HG03280 (cell line): Measurements from ENCODE around the gene MARS2.
A peak's percentile ranks its signal among the peaks of the same experiment; 100 is the strongest.
"Not testable (repeated sequence)": the region's sequence is repeated elsewhere in the genome, so short reads cannot be mapped to it uniquely, and the experiment has no call there.

ENCODE experiments used
- ATAC-seq: cut with Tn5 transposase; IDR thresholded peaks from one replicate; pipeline ENCODE4 v1.9.1; 2021; ENCODE audit warnings: mild to moderate bottlenecking, moderate library complexity; ENCODE audit not compliant: unreplicated experiment

Gene MARS2

DNA sequence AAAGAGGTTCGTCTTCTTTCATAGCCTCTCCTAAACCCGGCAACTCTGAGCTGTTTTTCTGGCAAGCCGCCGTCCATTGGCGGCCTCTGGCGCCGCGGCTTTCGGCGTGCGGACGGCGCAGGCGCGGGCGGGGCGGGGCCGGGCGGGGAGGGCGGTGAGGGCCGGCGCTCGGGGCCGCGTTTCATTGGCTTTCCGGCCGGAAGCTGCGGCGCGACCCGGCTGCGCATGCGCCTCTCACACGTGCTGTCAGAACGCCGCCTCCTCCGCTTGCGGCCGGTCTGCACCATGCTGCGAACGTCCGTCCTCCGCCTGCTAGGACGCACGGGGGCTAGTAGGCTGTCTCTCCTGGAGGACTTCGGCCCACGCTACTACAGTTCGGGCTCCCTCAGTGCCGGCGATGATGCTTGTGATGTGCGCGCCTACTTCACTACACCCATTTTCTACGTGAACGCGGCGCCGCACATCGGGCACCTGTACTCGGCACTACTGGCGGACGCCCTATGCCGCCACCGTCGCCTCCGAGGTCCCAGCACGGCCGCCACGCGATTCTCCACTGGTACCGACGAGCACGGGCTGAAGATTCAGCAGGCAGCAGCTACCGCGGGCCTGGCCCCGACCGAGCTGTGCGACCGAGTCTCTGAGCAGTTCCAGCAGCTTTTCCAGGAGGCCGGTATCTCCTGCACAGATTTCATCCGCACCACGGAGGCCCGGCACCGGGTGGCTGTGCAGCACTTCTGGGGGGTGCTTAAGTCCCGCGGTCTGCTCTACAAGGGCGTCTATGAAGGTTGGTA lies at the start of gene MARS2:
Gene MARS2, plus strand, starts transcription at position 249 of the 791 bp plus-strand sequence. Its CDS starts 37 bp downstream, at position 286.
- ATAC-seq, result peak; percentile 82

DNA sequence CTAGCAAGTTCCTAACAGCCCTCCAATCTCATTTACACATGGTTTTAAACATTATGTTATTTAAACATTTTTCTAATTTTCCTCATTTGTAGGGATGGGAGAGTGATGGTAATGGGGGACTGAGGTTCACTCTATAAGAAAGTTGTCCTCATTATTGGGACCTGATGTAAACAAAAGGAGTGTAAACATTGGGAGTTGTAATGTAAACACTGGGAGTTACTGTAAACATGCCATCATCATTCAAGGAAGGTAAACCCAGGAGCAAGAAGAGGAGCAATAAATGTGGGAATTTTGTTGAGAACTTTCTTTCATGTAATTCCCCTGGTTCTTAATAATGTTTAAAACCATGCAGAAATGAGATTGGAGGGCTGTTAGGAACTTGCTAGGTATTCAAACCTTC lies 47.6 kb upstream of the MARS2 start:
- ATAC-seq, result no peak

DNA sequence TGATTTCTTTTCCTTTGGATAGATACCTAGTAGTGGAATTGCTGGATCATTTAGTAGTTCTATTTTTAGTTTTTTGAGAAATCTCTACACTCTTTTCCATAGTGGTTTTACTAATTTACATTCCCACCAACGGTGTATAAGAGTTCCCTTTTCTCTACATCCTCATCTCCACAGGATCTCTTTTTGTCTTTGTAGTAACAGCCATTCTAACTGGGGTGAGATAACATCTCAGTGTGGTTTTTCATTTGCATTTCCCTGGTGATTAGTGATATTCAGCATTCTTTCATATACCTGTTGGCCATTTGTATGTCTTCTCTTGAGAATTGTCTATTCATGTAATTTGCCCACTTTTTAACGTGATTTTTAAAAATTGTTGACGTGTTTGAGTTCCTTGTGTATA lies 43.5 kb upstream of the MARS2 start:
- ATAC-seq, result no peak

DNA sequence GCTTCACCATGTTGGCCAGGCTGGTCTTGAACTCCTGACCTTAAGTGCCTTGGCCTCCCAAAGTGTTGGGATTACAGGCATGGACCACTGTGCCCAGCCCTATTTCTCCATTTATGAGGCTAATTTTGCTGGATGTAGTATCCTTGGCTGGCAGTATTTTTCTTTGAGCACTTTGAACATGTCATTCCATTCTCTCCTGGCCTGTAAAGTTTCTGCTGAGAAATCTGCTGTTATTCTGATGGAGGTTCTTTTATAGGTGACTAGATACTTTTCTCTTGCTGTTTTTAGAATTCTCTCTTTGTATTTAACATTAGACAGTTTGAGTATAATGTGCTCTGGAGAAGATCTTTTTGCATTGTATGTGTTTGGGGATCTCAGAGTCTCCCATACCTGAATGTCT lies 38.9 kb upstream of the MARS2 start:
- no peak for ATAC-seq

DNA sequence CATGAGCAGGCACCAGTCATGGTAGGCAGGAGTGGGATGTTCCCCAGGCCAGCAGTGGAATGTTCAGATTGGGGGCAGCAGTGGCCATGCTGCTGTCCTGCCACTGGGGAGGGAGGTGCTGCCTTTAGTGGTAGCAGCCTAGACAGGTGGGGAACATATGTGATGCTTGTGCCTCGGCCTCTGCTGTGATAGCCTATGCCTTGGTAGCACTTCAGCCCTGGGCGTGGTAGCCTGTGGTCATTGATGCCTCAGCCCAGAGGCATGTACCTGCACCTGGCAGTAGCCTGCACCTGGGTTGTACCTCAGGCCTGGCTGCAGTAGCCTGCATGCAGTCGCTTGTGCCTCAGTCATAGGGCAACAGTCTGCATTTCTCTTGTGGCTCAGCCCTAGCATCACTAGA lies 36.9 kb upstream of the MARS2 start:
- ATAC-seq, result no peak

DNA sequence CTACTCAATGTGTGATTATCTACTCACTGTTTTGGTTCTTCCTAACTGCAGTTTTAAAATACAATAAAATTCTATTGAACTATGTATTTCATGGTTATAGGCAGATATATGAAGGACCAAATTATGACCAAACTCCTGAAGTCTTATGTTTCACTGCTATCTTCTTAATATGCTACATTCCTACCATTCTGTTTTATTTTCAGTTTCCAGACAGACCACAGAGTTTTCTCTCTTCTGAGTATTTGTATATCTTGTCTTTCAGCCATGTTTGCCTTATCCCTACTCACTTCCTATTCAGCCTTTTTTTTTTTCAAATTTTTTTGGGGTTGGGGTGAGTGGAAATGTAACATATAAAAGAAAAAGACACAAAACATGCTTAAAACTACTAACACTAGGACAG lies 36.1 kb upstream of the MARS2 start:
- no peak for ATAC-seq

DNA sequence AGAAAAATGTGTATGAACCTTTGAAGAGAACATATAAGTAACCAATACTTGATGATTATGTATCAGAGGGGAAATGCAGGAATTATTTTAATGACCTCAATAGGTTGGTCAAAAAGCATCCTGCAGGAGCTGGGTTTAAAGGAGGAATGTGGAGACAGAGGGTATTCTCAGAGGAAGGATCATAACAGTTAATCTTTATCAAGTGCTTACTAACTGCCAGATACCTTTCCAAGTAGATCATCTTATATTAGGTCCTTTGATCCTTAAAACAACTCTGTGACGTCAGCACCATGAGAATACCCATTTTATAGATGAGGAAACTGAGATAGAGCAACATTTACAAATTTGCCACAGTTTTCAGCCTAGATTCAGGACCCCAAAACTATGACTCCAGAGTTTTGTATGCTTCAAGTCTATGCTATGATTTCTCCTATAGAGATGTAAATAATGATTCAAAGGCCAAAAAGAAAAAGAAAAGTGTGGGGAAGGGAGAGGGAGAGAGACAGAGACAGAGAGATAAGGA lies 32.7 kb upstream of the MARS2 start:
- no peak for ATAC-seq

DNA sequence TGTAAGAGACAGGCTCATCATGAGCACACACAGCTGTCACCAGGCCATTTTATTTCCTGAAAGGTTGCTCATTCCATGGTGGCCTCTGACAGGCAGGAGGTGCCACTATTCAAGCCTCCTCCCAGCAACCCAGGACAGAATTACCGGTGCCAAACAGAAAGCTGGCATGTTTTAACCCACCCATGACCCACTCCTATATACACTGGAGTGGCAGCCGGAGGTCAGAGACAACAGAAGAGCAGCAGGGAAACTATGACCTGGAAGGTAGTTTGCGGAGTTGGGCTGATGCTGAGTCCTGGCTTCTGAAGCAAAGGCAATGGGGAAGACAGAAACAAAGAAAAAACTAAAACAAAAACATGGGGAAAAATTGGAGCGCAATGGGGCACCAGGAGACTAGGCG lies 32.1 kb upstream of the MARS2 start:
- no peak for ATAC-seq

DNA sequence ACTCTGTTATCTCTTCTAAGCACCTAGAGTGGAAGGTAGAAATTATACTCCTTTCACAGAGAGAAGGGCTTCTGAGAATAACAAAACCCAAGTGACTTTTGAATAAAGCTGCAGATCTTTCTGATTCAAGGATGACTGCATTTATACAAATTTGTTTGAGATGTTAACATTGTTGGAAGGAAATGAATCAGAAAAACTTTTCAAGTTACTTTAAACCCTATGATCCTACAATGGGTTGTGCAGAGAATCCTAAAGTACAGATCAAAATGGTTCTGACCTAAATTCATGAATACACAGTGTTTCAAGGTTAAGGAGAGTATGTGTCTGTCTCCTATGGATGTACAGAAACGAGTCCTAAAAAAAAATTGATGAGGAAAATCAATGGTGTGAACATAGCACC lies 31.6 kb upstream of the MARS2 start:
- no peak for ATAC-seq

DNA sequence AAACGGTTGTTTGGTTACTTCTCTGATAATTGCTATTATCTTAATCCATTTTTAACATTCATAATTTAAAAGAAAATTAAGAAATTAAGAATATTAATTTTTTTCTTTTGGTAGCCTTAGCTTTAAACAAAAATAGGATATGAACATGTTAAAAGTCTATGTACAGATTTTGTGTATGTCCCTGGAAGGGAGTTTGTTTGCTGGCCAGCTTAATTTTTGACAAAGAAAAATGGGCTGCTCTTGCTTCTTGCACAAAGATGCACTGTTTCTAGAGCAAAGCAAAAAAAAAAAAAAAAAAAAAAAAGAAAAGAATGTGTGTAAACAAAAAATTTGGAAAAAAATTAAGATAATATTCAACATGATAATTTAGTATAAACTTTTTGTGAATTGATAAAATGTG lies 31.1 kb upstream of the MARS2 start:
- no peak for ATAC-seq

DNA sequence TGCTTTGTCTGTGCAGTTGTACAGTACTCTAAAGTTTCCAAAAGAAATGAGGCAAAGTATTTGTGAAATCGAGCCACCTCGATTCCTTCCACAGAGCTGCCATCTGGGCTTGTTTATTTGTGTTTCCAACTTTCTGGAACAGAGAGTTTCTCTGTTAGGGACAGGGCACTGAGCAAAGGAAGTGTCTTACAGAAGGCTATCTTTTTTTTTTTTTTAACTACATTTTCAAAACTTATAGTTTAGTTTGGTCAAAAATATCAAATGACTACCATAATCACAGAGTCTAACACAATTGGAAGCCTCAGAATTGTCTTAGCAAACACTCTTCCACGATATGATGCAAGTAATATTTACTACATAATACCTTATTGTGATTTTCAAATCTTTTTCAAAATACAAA lies 30.6 kb upstream of the MARS2 start:
- no peak for ATAC-seq

DNA sequence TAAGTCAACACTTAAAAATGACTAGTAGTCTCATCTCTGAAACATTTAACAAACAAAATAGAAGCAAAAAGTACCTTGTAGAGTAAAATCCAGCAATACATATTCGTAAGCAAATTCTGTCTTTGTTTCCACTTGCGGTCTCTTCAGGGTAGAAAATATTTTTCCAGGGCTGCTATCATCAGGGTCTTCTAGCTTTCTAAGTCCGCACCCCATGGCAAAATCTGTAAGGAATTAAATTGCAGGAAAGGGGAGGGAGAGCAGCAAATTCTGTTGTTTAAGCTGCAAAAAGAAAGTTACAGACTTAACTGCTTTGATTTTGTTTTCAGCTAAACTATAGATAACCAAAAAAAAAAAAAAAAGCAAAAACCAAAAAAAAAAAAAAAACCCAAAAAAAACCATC lies 29.9 kb upstream of the MARS2 start, which contains the start of gene RFTN2:
Gene RFTN2, minus strand, starts transcription at position 342 of the 400 bp plus-strand sequence. Its CDS starts 129 bp downstream, at position 213.
- no peak for ATAC-seq

DNA sequence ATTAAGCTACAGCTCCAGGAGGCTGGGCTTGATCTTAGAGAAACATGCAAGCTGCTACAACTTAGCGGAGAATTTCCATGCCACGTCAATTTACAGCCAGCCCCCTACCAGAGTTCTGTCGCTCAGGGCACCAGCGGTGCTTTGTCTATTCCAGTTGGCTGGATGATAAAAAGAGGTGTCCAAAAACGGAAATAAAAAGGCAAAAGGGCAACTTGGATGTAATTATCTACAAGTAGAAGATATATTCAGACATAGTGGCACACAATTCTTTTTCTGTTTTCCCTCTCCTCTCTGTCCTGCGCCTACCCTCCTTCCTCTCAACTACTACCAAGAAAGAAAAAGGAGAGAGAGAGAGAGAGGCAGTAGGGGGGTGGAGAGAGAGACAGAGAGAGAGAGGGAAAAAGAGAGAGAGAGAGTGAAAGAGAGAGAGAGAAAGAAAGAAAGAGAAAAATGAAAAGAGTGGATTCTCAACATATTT lies 29.4 kb upstream of the MARS2 start:
- no peak for ATAC-seq

DNA sequence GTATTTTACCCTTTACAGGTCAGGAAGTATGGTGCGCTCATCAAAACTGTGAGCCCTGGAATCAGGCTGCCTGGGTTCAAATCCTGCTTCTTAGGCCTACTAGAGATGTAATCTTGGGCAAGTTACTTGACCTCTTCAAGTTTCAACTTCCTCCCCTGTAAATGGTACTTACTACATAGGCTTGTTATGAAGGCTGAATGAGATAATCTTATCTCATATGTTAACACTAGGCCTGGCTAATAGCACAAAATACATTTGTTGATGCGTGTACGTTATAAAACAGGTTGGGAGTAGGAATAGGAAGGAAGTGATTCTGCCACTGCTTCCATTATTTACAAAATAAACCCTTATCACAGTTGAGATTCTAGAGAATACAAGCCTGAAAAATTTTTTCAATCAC lies 28.1 kb upstream of the MARS2 start:
- no peak for ATAC-seq

DNA sequence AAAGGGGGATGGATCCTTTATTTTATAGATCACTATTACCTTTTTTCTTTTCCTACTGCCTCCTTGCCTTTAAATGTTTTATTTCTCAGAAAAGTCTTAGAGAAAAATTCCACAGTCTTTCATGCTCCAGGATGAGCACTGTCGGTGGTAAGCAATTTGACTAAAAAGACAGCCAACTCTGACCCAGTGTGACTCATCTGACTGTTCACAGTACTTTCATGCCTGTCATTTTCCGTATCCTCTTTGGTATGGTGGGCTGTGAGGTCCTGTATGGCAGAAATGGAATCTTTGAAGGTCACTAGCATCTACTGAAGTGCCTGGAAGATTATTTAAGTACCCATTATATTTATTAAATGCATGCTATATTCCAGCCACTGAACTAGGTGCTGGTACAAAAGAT lies 27.7 kb upstream of the MARS2 start:
- ATAC-seq, result no peak

DNA sequence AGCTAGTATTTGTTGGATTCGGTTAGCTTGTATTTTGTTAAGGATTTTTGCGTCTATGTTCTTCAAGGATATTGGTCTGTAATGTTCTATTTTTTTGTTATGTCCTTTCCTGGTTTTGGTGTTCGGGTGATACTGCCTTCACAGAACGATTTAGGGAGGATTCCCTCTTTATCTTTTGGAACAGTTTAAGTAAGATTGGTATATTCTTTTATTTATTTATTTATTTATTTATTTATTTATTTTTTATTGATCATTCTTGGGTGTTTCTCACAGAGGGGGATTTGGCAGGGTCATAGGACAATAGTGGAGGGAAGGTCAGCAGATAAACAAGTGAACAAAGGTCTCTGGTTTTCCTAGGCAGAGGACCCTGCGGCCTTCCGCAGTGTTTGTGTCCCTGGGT lies 10.0 kb upstream of the MARS2 start:
- ATAC-seq, result not testable (repeated sequence)

DNA sequence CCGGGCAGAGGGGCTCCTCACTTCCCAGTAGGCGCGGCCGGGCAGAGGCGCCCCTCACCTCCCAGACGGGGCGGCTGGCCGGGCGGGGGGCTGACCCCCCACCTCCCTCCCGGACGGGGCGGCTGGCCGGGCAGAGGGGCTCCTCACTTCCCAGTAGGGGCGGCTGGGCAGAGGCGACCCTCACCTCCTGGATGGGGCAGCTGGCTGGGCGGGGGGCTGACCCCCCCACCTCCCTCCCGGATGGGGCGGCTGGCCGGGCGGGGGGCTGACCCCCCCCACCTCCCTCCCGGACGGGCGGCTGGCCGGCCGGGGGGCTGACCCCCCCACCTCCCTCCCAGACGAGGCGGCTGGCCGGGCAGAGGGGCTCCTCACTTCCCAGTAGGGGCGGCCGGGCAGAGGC lies 9.2 kb upstream of the MARS2 start:
- not testable (repeated sequence) for ATAC-seq

DNA sequence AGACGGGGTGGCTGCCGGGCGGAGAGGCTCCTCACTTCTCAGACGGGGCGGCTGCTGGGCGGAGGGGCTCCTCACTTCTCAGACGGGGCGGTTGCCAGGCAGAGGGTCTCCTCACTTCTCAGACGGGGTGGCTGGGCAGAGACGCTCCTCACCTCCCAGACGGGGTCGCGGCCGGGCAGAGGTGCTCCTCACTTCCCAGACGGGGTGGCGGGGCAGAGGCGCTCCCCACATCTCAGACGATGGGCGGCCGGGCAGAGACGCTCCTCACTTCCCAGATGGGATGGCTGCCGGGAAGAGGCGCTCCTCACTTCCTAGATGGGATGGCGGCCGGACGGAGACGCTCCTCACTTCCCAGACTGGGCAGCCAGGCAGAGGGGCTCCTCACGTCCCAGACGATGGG lies 8.6 kb upstream of the MARS2 start:
- ATAC-seq, result not testable (repeated sequence)

DNA sequence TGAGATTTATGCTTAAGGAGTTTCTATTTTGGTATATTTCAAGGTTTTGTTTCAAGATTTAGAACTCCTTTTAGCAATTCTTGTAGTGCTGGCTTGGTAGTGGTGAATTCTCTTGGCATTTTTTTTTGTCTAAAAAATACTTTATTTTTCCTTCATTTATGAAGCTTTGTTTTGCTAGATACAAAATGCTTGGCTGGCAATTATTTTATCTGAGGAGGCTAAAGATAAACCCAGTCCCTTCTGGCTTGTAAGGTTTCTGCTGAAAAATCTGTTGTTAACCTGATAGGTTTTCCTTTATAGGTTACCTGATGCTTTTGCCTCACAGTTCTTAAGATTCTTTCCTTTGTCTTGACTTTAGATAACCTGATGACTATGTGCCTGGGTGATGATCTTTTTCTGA lies 5.4 kb upstream of the MARS2 start:
- not testable (repeated sequence) for ATAC-seq

DNA sequence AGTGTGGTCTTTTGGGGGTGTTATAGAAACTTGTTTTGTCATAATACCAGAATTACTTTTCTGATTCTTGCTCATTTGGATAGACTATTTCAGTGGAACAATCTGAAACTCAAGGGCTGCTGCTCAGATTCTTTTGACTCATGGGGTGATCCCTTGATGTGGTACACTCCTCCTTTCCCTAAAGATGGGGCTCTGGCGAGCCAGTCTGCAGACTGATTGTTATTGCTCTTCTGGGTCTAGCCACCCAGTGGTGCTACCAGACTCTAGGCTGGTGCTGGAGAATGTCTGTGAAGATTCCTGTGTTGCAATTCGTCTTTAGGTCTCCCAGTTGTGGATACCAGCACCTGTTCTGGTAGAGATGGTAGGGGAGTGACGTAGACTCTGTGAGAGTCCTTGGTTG lies 4.2 kb upstream of the MARS2 start:
- ATAC-seq, result no peak

DNA sequence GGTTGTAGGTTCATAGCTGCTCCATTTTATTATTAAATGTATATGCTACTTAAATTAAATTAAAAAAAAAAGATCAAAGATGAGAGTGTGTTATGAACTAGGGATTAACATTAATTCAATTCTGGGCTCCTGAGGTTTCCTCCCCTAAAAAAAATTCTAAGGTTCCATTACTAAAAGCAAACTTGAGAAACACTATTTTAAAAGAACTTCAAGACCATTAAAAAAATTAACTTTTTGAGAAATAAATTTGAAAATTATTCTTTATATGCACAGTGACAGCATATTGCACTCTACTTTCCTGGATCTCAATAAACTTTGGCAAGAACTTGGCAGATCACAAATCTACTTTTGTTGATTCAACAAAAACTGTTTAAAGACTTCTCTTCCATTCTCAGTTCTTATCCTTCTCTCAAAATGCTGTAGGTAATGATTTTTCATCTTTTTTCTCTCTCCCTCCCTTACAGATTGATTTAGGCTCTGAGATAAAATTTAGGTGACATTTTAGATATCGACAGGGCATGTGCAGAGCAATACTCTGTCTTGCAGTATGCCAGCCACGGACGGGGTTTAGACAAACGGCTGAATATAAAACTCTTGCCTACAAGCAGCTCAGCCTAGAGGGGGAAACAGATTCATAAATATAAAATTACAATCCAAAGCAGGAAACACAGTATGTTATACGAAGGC lies 592 bp upstream of the MARS2 start:
- ATAC-seq, result peak; percentile 35
